Upper lobe of right lung (tissue), 1 donor: Measurements from ENCODE around the gene DOK7. TPM values are rescaled to one million over a fixed set of nuclear protein-coding genes. Genes with fewer than 3 reads are reported as not detected.

ENCODE experiments used
- ATAC-seq: fragments of 200-7000 bp; cut with Tn5 transposase; one replicate; pipeline ENCODE4 v1.9.1; 2020; ENCODE audit warnings: mild to moderate bottlenecking, moderate library complexity
- DNase-seq: peaks from one replicate; pipeline ENCODE4 v3.0.0-alpha.2; 2020
- H3K27ac ChIP-seq: fragments of 200-600 bp; one replicate; pipeline ENCODE4 v1.8.0; 2022
- H3K27me3 ChIP-seq: fragments of 200-600 bp; one replicate; pipeline ENCODE4 v1.8.0; 2022; ENCODE audit warnings: mild to moderate bottlenecking
- H3K36me3 ChIP-seq: fragments of 200-600 bp; one replicate; pipeline ENCODE4 v1.8.0; 2022
- H3K4me1 ChIP-seq: fragments of 200-600 bp; one replicate; pipeline ENCODE4 v1.8.0; 2022
- H3K4me3 ChIP-seq: fragments of 200-600 bp; one replicate; pipeline ENCODE4 v1.8.0; 2022; ENCODE audit warnings: mild to moderate bottlenecking
- H3K9me3 ChIP-seq: fragments of 200-600 bp; one replicate; pipeline ENCODE4 v1.8.0; 2022
- CTCF ChIP-seq: fragments of 200-600 bp; IDR thresholded peaks from one replicate; pipeline ENCODE4 v1.8.0; 2022; ENCODE audit warnings: antibody characterized with exemption
- intact Hi-C: fragments of 100-400 bp; cut with DNase I; formaldehyde crosslinking; loops from one replicate; pipeline ENCODE4 v1.11.0; 2022
- total RNA-seq: library from RNA; stranded (reverse); fragmentation: NEBNext Ultra II Directional; extraction: Animal tissue kit (Norgen Biotek cat#: 25700); gene quantifications from one replicate; pipeline ENCODE4 v1.2.1, GENCODE V29; 2021
- donor health status: DM: no; HTN: yes; CAD: no; lungs with severe emphysema.

The DOK7 gene
- total RNA-seq, 1 donor from 2014 or later: 3.6 TPM

- Histone ChIP-seq H3K27me3 (peaks cover 34% of the 10 kb centered on the region), H3K27ac (no peak overlapping the region), H3K36me3 (no peaks in the 10 kb centered on the region), H3K4me1 (no peaks in the 10 kb centered on the region), H3K9me3 (no peaks in the 10 kb centered on the region), H3K4me3 (no peak overlapping the region)
- no peak for TF ChIP-seq CTCF
- DNase-seq (no peak), ATAC-seq (no peak)
- intact Hi-C loops: no loop called here
These were observed 31.4 kb downstream of the DOK7 start for GRCh38 chr4:3494462-3494871.

- no peak for ATAC-seq
- intact Hi-C loops: no loop called here
These were observed 32.3 kb downstream of the DOK7 start for GRCh38 chr4:3495204-3495975.

GRCh38 chr4:3496021-3496420 is 32.9 kb downstream of the DOK7 start:
- H3K4me3 ChIP-seq: no peak overlapping the region
- H3K27me3 ChIP-seq: peaks cover 34% of the 10 kb centered on the region
- H3K9me3 ChIP-seq: no peaks in the 10 kb centered on the region
- H3K4me1 ChIP-seq: no peaks in the 10 kb centered on the region
- intact Hi-C loops: no loop called here
- DNase-seq (no peak), ATAC-seq (no peak)
- no peak for TF ChIP-seq CTCF
- H3K36me3 ChIP-seq: no peaks in the 10 kb centered on the region
- no peak overlapping the region for H3K27ac ChIP-seq

More at GRCh38 chr4:3495204-3495975, 32.3 kb downstream of the DOK7 start:
- Histone ChIP-seq H3K27ac (no peak overlapping the region), H3K9me3 (no peaks in the 10 kb centered on the region), H3K4me3 (no peak overlapping the region), H3K4me1 (no peaks in the 10 kb centered on the region), H3K27me3 (peaks cover 34% of the 10 kb centered on the region), H3K36me3 (no peaks in the 10 kb centered on the region)
- TF ChIP-seq CTCF: no peak
- no peak for DNase-seq

- Histone ChIP-seq H3K27ac (no peak overlapping the region), H3K27me3 (peaks cover 27% of the 10 kb centered on the region), H3K9me3 (no peaks in the 10 kb centered on the region), H3K36me3 (peaks cover under 1% of the 10 kb centered on the region), H3K4me3 (no peak overlapping the region), H3K4me1 (no peaks in the 10 kb centered on the region)
- TF ChIP-seq CTCF: no peak
- intact Hi-C loops: no loop called here
- ATAC-seq (no peak), DNase-seq (no peak)
These were observed 34.0 kb downstream of the DOK7 start for GRCh38 chr4:3497095-3497494.

- Histone ChIP-seq H3K27me3 (peaks cover 20% of the 10 kb centered on the region), H3K9me3 (no peaks in the 10 kb centered on the region), H3K4me3 (no peak overlapping the region), H3K27ac (no peak overlapping the region), H3K36me3 (peaks cover 7% of the 10 kb centered on the region), H3K4me1 (peaks cover under 1% of the 10 kb centered on the region)
- DNase-seq (no peak), ATAC-seq (no peak)
- intact Hi-C loops: no loop called here
- no peak for TF ChIP-seq CTCF
These were observed 34.6 kb downstream of the DOK7 start for GRCh38 chr4:3497523-3498389.
